HL-60/S4 (cell line): ENCODE data around the gene COG7.
"Not testable (repeated sequence)": the region's sequence is repeated elsewhere in the genome, so short reads cannot be mapped to it uniquely, and the experiment has no call there.

Source experiments
- in situ Hi-C: fragments of 300-500 bp; cut with MboI; formaldehyde crosslinking; loops from 2 replicates; pipeline ENCODE4 v1.14.3; 2022; ENCODE audit warnings: low sequenced_read_pairs

COG7 gene

GRCh38 chr16:23478566-23478965 lies 25.6 kb upstream of the COG7 start:
- in situ Hi-C loops, result no loop called here

- in situ Hi-C loops, result no loop called here
These were observed 23.3 kb upstream of the COG7 start for GRCh38 chr16:23476289-23476688.

GRCh38 chr16:23469814-23470213 lies 16.8 kb upstream of the COG7 start:
- in situ Hi-C loops, result no loop called here

- in situ Hi-C loops, result no loop called here
These were observed 13.3 kb upstream of the COG7 start for GRCh38 chr16:23466162-23466885.

GRCh38 chr16:23465179-23465578 lies 12.2 kb upstream of the COG7 start:
- in situ Hi-C loops, result no loop called here

GRCh38 chr16:23464196-23464595 lies 11.2 kb upstream of the COG7 start:
- in situ Hi-C loops, result no loop called here

GRCh38 chr16:23462994-23463393 lies 10.0 kb upstream of the COG7 start:
- in situ Hi-C loops, result not testable (repeated sequence)

- in situ Hi-C loops, result no loop called here
These were observed 506 bp upstream of the COG7 start for GRCh38 chr16:23453338-23454052.

- in situ Hi-C loops, result no loop called here
These were observed 793 bp downstream of the COG7 start for GRCh38 chr16:23452221-23452571.

GRCh38 chr16:23448392-23448791 lies 4.6 kb downstream of the COG7 start:
- in situ Hi-C loops, result no loop called here

GRCh38 chr16:23437542-23437941 lies 15.4 kb downstream of the COG7 start:
- in situ Hi-C loops, result loop anchor here (10.0 kb wide), 1 partner anchor 253 kb away; the partner anchor contains the start of gene SCNN1G

GRCh38 chr16:23436951-23437350 lies 16.0 kb downstream of the COG7 start:
- in situ Hi-C loops, result loop anchor here (10.0 kb wide), 1 partner anchor 252 kb away; the partner anchor contains the start of gene SCNN1G

- in situ Hi-C loops, result loop anchor here (10.0 kb wide), 1 partner anchor 251 kb away; the partner anchor contains the start of gene SCNN1G
These were observed 17.5 kb downstream of the COG7 start for GRCh38 chr16:23435500-23435899.

- in situ Hi-C loops, result loop anchor here (10.0 kb wide), 1 partner anchor 250 kb away; the partner anchor contains the start of gene SCNN1G
These were observed 18.6 kb downstream of the COG7 start for GRCh38 chr16:23434380-23434779.

- in situ Hi-C loops, result loop anchor here (10.0 kb wide), 1 partner anchor 249 kb away; the partner anchor contains the start of gene SCNN1G
These were observed 19.6 kb downstream of the COG7 start for GRCh38 chr16:23433261-23433920.

- in situ Hi-C loops, result loop anchor here (10.0 kb wide), 1 partner anchor 248 kb away; the partner anchor contains the start of gene SCNN1G
These were observed 20.5 kb downstream of the COG7 start for GRCh38 chr16:23432176-23433128.

GRCh38 chr16:23428351-23428750 lies 24.6 kb downstream of the COG7 start:
- in situ Hi-C loops, result no loop called here

GRCh38 chr16:23424292-23424958 lies 28.6 kb downstream of the COG7 start:
- in situ Hi-C loops, result no loop called here

- in situ Hi-C loops, result no loop called here
These were observed 29.4 kb downstream of the COG7 start for GRCh38 chr16:23423496-23424049.
